ENCODE measurements around the gene RNF2. TPM values are rescaled to one million over a fixed set of nuclear protein-coding genes. Genes with fewer than 3 reads are reported as not detected.

RNF2 gene
- total and polyA plus RNA-seq, 2 donors from 2014 or later, result 6.7 to 26.0 TPM

- no peaks in the 10 kb centered on the region for H3K9me3 ChIP-seq (ENCODE audit: control insufficient read depth in 2 of 3, insufficient read depth in 1 of 3, low read length in 3 of 3)
- DNase-seq (no peak), FAIRE-seq (no peak)
- intact Hi-C loops (cut with DNase I), result no loop called here
- no peak overlapping the region for H3K27ac ChIP-seq (ENCODE audit: low read depth in 2 of 2, low read length in 2 of 2)
- H3K4me1 ChIP-seq (ENCODE audit: control insufficient read depth in 2 of 3, insufficient read depth in 2 of 3, low read depth in 1 of 3, low read length in 3 of 3), result peaks cover 0 to 5% (median 3%) of the 10 kb centered on the region in 3 donors
- TF ChIP-seq CTCF (IDR thresholded peaks at IDR 0.05; ENCODE audit: borderline replicate concordance, extremely low read depth, insufficient read depth), result no peak
- H3K27me3 ChIP-seq (ENCODE audit: control insufficient read depth, insufficient read depth, low read length), result no peaks in the 10 kb centered on the region
- no peak overlapping the region for H3K9ac ChIP-seq (ENCODE audit: low read length in 3 of 3)
- no peaks in the 10 kb centered on the region for H3K36me3 ChIP-seq (ENCODE audit: control insufficient read depth in 2 of 3, insufficient read depth in 3 of 3, low read length in 3 of 3)
- H3K4me3 ChIP-seq (ENCODE audit: low read length in 3 of 3), result no peak overlapping the region
These were observed 4.3 kb downstream of the RNF2 start for GRCh38 chr1:185049670-185050069.

DNA sequence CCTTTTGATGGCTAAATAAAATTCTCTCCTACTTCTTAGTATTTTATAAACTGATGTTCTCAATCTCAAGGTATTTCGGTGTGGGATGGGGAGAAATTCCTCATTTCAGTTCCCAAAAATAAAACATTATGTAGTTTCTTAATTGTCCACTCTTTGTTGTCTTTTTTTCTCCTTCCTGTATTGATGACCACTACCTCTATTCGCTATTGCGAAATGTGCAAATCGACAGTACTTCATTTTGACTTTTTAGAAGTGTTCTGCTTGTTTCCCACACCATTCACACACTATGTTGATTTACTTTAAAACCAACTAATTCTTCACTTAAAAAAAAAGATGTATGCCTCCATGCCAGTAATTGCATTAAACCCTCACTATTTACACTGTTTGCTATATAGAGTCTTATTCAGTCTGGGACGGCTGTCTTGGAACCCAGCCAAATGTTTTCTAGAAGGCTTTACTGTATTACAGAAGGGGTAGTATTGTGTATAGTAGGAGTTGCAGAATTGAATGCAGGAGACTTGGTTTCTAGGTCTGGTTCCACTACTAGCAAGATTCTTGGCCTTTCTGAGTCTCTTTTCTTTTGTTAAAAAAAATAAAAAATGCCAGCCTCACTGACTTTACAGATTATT is 5.6 kb downstream of the RNF2 start:
- TF ChIP-seq CTCF (IDR thresholded peaks at IDR 0.05; ENCODE audit: borderline replicate concordance, extremely low read depth, insufficient read depth), result no peak

DNA sequence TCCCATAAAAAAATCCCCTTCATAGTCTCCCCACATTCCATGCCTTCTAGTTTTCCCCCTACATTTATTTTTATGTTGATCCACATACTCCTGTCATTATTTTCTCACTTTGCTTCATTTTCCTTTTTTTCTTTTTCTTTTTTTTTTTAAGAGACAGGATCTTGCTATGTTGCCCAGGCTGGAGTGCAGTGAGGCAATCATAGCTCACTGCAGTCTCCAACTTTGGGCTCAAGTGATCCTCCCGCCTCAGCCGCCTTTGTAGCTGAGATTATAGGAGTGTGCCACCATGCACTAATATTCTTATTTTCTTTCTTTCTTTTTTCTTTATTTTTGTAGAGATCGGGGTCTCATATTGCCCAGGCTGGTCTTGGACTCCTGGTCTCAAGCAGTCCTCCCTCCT is 7.8 kb downstream of the RNF2 start:
- FAIRE-seq, result no peak
- H3K4me3 ChIP-seq (ENCODE audit: low read length in 3 of 3), result no peak overlapping the region
- H3K4me1 ChIP-seq (ENCODE audit: control insufficient read depth in 2 of 3, insufficient read depth in 2 of 3, low read depth in 1 of 3, low read length in 3 of 3), result peaks cover 0 to under 1% (median 0%) of the 10 kb centered on the region in 3 donors
- no peaks in the 10 kb centered on the region for H3K9me3 ChIP-seq (ENCODE audit: control insufficient read depth in 2 of 3, insufficient read depth in 1 of 3, low read length in 3 of 3)
- no peaks in the 10 kb centered on the region for H3K36me3 ChIP-seq (ENCODE audit: control insufficient read depth in 2 of 3, insufficient read depth in 3 of 3, low read length in 3 of 3)
- TF ChIP-seq CTCF (IDR thresholded peaks at IDR 0.05; ENCODE audit: borderline replicate concordance, extremely low read depth, insufficient read depth), result no peak
- H3K9ac ChIP-seq (ENCODE audit: low read length in 3 of 3), result no peak overlapping the region
- no peak for DNase-seq
- H3K27ac ChIP-seq (ENCODE audit: low read depth in 2 of 2, low read length in 2 of 2), result no peak overlapping the region
- H3K27me3 ChIP-seq (ENCODE audit: control insufficient read depth, insufficient read depth, low read length), result no peaks in the 10 kb centered on the region
- intact Hi-C loops (cut with DNase I), result no loop called here

More for the DNA sequence above, 5.6 kb downstream of the RNF2 start:
- DNase-seq (peak in 1 of 5 donors; percentile 30), FAIRE-seq (no peak)
- H3K9ac ChIP-seq (ENCODE audit: low read length in 3 of 3), result no peak overlapping the region
- no peaks in the 10 kb centered on the region for H3K36me3 ChIP-seq (ENCODE audit: control insufficient read depth in 2 of 3, insufficient read depth in 3 of 3, low read length in 3 of 3)
- no peak overlapping the region for H3K27ac ChIP-seq (ENCODE audit: low read depth in 2 of 2, low read length in 2 of 2)
- no peaks in the 10 kb centered on the region for H3K27me3 ChIP-seq (ENCODE audit: control insufficient read depth, insufficient read depth, low read length)
- H3K9me3 ChIP-seq (ENCODE audit: control insufficient read depth in 2 of 3, insufficient read depth in 1 of 3, low read length in 3 of 3), result no peaks in the 10 kb centered on the region
- intact Hi-C loops (cut with DNase I), result no loop called here
- H3K4me1 ChIP-seq (ENCODE audit: control insufficient read depth in 2 of 3, insufficient read depth in 2 of 3, low read depth in 1 of 3, low read length in 3 of 3), result peaks cover 0 to 5% (median 3%) of the 10 kb centered on the region in 3 donors
- no peak overlapping the region for H3K4me3 ChIP-seq (ENCODE audit: low read length in 3 of 3)

All from kidney (tissue), 14 donors.